AML-193 (cell line): Measurements from ENCODE around the gene NHLRC1.

Source experiments
- DNase-seq, 2 experiments: peaks; one replicate each; lab custom pipeline; 2025; lab: John Stamatoyannopoulos, UW

The NHLRC1 gene

DNA sequence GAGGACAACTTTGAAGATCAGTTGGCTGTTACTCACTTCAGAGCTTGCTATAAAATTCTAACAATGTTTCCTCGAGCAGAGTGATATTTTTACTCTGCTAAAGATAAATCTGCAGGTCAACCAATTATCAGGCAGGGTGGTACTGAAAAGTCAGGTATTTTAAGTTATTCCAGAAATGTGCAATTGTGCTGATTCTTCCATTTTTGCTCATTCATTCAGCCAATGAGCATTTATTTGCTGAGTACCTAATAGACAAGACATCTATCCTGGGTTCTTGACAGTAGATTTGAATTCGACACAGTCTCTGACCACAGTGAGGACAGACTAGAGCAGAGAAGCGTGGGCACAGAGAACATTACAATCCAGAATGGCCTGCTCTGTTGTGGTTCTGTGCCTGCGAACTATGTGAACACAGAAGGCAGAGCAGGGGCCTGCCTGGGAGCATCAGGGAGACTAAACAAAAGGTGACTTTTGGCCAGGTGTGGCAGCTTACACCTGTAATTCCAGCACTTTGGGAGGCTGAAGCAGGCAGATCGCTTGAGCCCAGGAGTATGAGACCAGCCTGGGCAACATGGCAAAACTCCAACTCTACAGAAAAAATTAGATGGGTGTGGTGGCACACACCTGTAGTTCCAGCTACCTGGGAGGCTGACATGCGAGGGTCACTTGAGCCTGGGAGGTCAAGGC is 17.6 kb upstream of the NHLRC1 start:
- DNase-seq = no peak

GRCh38 chr6:18138906-18139305 is 16.4 kb upstream of the NHLRC1 start:
- no peak for DNase-seq

GRCh38 chr6:18136260-18136659 is 13.8 kb upstream of the NHLRC1 start:
- DNase-seq = no peak

DNA sequence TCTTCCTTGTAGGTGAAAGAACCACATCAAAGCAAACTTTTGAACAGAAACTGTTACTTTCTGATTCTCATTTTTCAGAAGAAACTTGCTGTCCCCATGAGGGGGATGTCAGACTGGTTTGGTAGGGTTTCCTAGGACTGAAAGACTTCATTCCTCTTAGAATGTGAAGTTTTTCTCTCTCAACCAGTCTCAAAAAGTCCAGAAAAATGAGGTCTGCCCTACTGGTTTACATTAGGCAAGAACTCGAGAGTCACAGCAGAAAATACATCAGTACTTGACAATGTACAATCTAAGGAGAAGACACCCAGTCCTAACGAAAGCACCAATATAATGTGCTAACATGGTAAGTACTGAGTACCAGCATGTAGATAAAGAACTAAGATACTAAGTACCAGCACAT is 12.7 kb upstream of the NHLRC1 start:
- DNase-seq = no peak

GRCh38 chr6:18132346-18132745 is 9.9 kb upstream of the NHLRC1 start:
- DNase-seq = no peak

- no peak for DNase-seq
Observed at GRCh38 chr6:18126121-18126520, 3.6 kb upstream of the NHLRC1 start.

GRCh38 chr6:18121580-18122127 is 823 bp downstream of the NHLRC1 start:
- no peak for DNase-seq

- no peak for DNase-seq
Observed at GRCh38 chr6:18119236-18119635, 3.2 kb downstream of the NHLRC1 start.

DNA sequence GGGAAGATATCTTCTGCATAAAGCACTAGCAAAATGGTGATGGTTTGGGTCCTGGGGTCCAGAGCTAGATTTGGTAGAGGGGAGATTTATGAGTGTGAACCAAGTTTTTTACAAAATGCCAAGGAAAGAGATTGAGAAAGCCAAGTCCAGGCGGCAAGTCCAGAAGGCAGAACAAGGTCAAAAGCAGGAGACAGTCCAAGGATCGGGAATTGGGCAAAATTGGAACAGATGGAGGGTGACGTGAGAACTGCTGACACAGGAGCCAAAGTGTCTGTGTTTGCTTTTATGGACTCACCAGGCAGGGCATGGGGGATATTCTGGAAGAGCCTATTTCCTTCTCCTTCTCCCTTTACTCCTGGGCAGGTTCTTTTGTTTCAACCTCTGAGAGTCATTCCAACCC is 4.1 kb downstream of the NHLRC1 start:
- no peak for DNase-seq

GRCh38 chr6:18117136-18117535 is 5.3 kb downstream of the NHLRC1 start:
- no peak for DNase-seq

DNA sequence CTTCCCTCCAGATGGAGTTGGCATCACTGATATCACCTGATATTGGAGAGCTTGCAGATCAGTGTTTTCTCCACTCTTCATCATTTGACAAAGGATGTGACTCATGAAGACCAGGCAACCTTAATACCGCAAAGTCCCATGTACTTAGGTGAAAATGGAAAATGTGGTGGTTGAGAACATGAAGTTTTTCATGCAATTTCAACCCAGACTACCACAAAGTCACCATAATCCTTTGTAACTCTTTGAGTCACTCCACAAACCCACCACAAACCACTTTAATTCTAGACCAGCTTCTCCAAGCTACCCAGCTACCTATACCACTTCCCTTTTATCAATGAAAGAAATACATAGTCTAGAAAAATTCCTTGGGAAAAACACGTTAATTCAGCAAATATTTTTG is 7.1 kb downstream of the NHLRC1 start:
- DNase-seq = no peak

DNA sequence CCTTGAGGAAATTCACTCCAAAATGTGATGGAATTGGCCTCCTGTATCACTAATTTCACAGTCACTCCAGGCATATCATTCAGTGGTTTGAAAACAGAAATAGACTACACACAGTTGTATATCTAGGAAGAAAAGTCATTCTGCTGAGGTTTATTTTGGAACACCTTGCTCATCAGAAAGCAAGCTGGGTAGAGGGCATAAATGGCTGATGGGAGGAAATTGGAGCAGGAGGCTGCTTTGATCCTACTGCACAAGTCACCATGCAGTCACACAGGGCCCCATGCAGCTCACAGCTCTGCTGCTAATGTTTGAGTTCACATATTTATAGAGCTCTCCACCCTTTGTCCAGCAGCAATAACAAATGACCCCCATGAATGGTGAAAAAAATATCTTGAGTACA is 12.3 kb downstream of the NHLRC1 start:
- DNase-seq = no peak

GRCh38 chr6:18107061-18107460 is 15.4 kb downstream of the NHLRC1 start:
- no peak for DNase-seq

- DNase-seq = no peak
Observed at GRCh38 chr6:18102783-18103509, 19.5 kb downstream of the NHLRC1 start.

DNA sequence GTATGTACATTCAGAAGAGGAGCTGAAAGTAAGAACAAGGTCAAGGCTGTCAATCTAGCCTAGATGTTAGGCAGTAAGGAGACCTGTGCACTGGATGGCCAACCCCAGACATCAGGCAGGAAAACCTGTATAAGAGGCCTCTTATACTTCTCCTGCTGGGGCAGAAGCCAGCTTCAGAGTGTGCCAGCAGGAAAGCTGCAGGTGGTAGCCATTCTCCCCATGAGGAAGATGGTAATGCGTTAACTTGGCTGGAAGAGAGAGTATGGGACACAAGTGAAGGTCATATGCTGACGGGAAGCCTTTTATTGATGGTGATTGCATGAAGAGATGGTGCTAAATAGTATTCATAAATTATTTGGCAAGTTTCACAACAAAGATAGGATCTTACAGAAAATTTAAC is 20.6 kb downstream of the NHLRC1 start:
- DNase-seq = no peak

GRCh38 chr6:18101271-18101670 is 21.2 kb downstream of the NHLRC1 start:
- no peak for DNase-seq

GRCh38 chr6:18100296-18100695 is 22.2 kb downstream of the NHLRC1 start:
- DNase-seq = no peak

- DNase-seq = no peak
Observed at GRCh38 chr6:18099511-18099910, 23.0 kb downstream of the NHLRC1 start.

DNA sequence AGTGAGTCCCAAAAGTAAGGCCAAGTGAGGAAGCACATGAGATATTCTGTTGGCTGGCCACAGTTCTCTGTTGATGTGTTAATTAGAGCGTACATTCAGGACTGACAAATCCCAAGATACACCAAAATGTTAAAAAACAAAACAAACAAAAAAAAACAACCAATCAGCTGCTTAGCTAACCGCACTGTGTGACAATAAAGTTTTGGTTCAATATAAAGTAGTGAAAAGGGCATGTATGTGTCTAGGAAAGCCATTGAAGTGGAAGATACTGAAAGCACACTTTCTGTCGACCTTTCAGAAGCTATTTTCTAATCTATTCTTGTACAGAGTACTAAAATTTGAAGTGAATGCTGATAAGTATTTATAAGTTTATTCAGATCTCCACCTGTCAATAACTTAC is 26.1 kb downstream of the NHLRC1 start:
- DNase-seq = no peak

DNA sequence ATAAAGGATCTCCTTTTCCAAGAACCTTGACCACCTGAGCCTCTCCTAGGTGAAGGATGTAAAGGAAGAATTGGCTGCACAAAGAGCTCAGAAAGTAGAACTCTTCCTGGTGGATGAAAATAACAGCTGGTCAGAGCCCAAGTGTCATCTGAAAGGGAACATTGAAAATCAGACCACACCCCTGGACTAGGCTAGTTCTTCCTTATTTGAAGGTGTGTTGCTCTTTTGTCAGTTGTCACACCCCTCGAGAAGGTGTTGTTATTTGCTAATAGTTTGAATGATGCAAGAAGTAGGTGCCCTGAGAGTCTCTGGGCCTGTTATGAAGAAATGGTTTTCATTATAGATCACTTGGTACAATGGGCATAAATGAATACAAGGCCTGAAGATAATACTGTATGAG is 31.1 kb downstream of the NHLRC1 start:
- DNase-seq = no peak

- DNase-seq = no peak
Observed at GRCh38 chr6:18090349-18090786, 32.1 kb downstream of the NHLRC1 start.

GRCh38 chr6:18088419-18089296 is 33.8 kb downstream of the NHLRC1 start:
- no peak for DNase-seq
